ENCODE measurements around the gene GRAP.
"Not testable (repeated sequence)": the region's sequence is repeated elsewhere in the genome, so short reads cannot be mapped to it uniquely, and the experiment has no call there.

Gene GRAP
- long read RNA-seq, result 0 reads

DNA sequence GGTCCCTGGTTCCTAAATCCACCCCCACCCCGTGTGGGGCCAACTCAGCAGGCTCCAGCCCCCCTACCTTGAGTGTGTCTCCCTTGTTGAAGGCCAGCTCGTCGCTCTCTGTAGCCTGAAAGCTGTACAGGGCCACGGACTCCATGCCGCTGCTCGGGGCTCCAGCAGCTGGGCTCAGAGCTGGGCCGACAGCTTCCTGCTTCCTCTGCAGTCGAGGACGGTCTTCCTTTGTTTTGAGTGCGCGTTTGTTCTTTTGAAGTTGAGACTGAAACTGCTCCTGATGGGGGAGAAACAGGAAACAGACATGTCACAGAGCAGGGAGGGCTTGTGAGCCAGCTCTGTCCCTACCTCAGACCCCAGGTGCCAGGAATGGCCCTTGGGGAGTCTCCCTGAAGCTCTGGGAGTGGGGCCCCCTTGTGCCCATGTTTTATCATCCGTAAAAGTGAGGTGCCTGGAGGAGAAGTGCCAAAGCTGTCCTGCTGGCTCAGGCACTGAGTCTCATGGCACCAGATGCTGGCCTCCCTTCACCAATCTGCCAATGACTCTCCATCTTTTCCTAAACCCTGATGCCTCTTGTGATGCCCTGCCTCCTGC, at the start of gene GRAP:
TSS of gene GRAP (minus strand) at position 176 of the 594 bp plus-strand sequence. CDS start at position 145, 31 bp downstream.
- not testable (repeated sequence) for H3K27me3 ChIP-seq (ENCODE audit: insufficient read depth, poor library complexity, severe bottlenecking); H3K27ac ChIP-seq (replicated peaks); H3K4me3 ChIP-seq (replicated peaks; ENCODE audit: insufficient read depth, low read length); DNase-seq (ENCODE audit: low read depth in 1 of 2, low spot score in 1 of 2)

DNA sequence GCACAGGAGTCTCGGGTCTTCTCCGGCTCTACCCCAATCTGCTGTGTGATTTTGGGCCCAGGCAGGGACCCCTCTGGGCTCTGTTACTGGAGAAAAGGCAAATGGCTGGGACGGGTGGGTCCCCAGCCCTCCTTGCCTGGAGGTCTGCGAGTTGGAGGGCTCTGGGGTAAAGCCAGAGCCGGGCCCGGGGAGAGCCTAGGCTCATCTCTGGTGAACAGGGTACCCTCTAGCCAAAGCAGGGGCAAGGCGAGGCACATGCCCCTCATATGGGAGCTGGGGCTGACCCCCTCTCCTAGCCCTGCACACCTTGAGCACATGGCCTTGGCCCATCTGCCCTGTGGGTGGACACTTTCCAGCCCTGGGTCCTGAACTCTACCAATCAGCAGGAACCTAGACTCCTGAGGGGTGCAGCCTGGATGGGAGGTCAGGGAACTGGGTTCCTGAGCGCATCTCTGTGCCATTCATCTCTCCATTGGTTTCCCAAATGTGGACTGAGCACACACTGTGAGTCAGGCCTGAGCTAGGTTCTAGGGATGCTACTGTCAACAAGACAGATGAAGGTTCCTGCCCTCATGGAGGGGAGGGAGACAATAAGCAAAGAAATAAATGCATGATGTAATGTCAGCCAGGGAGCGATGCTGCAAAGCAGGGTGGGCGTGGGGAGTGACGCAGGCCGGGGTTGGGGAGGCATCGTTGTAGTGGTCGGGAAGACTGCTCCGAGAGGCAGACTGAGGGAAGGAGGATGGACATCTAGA, 47.1 kb upstream of the GRAP start:
- DNase-seq (ENCODE audit: low read depth in 1 of 2, low spot score in 1 of 2); H3K27ac ChIP-seq (replicated peaks); H3K27me3 ChIP-seq (ENCODE audit: insufficient read depth, poor library complexity, severe bottlenecking); H3K4me3 ChIP-seq (replicated peaks; ENCODE audit: insufficient read depth, low read length): not testable (repeated sequence)

DNA sequence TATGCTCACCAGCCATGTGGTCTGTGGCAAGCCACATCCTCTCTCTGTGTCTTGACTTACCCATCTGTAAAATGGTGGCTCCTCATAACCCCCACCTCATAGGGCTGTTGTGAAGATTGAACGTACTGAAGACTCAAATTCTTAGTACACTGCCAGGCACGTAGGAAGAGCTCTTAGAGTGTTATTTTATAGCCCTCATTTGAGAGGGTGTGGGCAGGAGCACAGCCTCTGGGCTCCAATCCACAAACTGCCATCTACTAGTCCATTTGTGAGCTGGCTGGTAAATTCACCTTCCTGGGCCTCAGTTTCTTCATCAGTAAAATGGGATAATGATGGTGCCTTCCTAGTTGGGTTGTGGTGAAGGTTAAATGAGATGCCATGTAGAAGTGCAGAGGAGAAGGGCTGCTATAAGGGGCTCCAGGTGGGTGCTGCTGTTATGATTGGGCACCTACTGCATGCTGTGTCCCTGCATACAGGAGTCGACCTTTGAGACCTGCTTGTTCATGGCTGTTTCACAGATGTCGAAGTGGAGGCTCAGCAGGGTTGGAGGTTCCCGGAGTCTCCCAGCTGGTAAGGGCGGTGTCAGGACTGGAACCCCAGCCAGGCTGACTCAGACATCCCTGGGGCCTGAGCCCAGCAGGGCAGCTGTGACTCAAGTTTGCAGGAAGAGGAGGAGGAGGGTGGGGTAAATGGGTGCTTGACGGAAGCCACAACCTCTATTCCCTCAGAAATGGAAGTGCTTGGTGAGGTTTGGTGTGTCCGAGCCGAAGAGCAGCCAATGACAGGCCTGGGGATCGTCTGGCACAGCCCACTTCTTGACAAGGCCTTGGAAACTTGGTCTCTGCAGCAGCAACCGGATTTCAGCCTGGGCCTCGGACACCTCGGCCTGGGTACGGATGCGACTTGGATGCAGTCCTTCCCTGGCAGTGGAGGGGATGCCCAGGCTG, 46.3 kb upstream of the GRAP start:
- not testable (repeated sequence) for H3K27me3 ChIP-seq (ENCODE audit: insufficient read depth, poor library complexity, severe bottlenecking); H3K27ac ChIP-seq (replicated peaks); DNase-seq (ENCODE audit: low read depth in 1 of 2, low spot score in 1 of 2); H3K4me3 ChIP-seq (replicated peaks; ENCODE audit: insufficient read depth, low read length)

DNA sequence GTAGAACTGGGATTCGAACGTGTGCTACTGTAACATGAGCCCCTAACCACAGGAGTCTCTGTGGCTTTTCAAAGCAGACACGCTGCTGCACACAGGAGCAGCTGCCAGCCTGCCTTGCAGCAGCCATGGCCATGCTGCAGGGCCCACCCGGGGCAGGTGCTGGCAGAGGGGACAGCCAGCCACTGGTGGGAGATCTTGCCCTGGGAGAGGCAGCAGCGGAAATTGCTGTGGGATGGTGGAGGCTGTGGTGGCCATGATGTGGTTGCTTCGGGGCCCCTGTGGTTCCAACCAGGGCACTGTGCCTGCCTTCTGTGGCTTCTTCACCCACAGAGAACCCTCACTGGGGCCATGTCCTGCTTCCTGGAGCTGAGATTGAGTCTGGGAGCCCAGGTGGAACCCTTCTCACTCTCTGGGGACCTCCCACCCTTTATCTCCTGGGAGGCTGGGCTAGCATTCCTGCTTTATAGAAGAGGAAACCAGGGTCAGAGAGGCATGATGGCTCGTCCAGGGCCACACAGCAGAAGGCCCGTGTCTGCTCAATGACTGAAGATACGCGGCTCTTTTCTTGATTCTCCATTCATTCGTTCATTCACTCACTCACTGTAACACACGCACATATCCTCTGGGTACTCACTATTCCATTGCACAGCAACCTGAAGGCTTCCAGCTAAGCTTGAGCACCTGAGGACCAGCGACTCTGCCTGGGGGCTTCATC, 43.5 kb upstream of the GRAP start:
- not testable (repeated sequence) for DNase-seq (ENCODE audit: low read depth in 1 of 2, low spot score in 1 of 2); H3K27ac ChIP-seq (replicated peaks); H3K4me3 ChIP-seq (replicated peaks; ENCODE audit: insufficient read depth, low read length); H3K27me3 ChIP-seq (ENCODE audit: insufficient read depth, poor library complexity, severe bottlenecking)

DNA sequence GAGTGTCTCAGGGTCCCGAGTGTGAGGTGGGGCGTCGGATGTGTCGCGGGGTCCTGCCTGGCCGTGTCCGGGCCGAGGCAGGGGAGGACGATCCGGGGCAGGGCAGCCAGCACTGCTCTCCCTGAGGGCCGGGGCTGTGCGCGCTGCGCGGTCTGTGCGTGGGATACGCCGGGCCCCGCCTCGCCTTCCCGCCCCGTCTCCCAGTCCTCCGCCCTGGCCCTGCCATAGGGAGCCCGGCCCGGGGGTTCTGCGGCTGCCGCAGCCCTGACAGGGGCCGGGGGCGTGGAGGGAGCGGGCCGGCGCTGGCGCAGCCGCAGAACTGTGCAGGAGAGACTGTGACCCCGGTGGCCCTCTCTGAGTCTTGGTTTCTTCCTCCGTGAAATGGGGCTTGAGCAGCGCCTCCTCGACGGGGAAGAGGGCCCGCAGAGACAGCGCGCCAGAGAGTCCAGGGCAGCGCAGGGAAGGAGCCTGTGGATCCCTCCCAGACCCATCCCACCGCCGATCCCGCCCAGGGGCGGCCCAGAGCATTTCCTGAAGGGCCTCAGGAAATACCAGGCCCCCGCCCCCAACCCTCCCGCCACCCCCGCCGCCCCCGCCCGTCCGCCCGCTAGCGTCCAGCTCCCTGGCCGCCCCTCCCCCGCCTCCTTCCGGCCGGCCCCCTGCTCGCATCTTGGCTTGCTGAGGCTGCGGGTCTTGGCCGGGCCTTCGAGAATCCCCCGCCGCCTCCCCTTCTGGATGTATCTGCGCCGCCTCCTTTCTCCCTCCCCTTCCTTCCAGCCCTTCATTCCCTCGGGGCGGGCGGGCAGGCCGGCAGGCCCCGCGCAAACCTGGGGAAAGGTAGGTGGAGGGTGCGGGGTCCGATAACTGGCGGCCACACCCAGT, 42.3 kb upstream of the GRAP start:
- not testable (repeated sequence) for DNase-seq (ENCODE audit: low read depth in 1 of 2, low spot score in 1 of 2); H3K27ac ChIP-seq (replicated peaks); H3K27me3 ChIP-seq (ENCODE audit: insufficient read depth, poor library complexity, severe bottlenecking); H3K4me3 ChIP-seq (replicated peaks; ENCODE audit: insufficient read depth, low read length)

DNA sequence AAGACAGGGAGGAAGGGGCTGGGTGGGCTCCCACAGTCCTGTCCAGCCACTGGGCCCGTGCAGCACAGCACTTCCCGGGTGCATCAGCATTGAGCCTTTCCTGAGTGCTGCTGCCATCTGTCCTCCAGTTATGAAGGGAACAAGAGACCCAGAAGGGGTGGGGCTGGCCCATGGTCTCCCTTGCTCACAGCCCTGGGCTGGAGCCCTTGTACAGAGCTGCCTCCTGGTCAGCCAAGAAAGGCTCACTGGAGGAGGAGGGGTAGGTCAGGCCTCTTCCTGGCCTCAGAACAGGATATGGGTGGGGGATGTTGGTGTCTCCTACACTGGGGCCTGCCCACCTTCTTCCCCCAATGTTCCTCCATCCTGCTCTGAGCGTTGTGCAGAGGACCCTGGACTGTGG, 30.6 kb upstream of the GRAP start:
- not testable (repeated sequence) for DNase-seq (ENCODE audit: low read depth in 1 of 2, low spot score in 1 of 2); H3K27ac ChIP-seq (replicated peaks); H3K4me3 ChIP-seq (replicated peaks; ENCODE audit: insufficient read depth, low read length); H3K27me3 ChIP-seq (ENCODE audit: insufficient read depth, poor library complexity, severe bottlenecking)

DNA sequence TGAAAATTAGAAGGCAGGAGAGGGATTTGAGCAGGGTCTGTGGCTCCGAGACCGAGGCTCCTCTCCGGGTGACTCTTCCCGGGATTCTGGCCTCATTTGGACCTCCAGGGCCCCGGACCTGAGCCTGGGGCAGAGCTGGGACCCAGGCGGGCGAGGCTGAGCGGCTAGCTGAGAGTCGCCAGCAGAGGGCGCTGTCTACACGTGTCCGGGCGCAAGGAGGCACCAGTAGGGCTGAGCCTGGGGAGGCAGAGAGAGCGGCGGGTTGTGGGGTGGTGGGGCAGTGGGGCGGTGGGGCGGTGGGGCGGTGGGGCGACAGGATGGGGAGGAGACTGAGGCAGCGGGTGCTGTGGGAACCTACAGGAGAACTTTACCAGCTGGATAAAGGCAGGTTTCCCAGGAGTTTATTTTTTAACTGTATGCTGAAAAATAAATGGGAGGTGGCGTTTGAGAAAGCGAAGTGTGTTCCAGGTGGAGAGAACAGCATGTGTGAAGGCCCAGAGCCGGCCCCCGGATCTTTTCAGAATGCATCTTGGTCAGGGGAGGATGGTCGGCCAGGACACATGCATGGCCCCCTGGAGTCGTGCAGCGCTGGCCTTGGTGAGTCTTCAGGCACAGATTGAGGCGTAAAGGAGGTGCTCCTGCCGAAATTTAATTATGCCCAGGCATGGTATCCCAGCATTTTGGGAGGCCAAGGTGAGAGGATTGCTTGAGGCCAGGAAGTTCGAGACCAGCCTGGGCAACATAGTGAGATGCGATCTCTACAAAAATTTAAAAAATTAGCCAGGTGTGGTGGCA, 29.8 kb upstream of the GRAP start:
- not testable (repeated sequence) for H3K4me3 ChIP-seq (replicated peaks; ENCODE audit: insufficient read depth, low read length); H3K27me3 ChIP-seq (ENCODE audit: insufficient read depth, poor library complexity, severe bottlenecking); H3K27ac ChIP-seq (replicated peaks)
- peak in 1 of 2 experiments; percentile 1 for DNase-seq (ENCODE audit: low read depth in 1 of 2, low spot score in 1 of 2)

DNA sequence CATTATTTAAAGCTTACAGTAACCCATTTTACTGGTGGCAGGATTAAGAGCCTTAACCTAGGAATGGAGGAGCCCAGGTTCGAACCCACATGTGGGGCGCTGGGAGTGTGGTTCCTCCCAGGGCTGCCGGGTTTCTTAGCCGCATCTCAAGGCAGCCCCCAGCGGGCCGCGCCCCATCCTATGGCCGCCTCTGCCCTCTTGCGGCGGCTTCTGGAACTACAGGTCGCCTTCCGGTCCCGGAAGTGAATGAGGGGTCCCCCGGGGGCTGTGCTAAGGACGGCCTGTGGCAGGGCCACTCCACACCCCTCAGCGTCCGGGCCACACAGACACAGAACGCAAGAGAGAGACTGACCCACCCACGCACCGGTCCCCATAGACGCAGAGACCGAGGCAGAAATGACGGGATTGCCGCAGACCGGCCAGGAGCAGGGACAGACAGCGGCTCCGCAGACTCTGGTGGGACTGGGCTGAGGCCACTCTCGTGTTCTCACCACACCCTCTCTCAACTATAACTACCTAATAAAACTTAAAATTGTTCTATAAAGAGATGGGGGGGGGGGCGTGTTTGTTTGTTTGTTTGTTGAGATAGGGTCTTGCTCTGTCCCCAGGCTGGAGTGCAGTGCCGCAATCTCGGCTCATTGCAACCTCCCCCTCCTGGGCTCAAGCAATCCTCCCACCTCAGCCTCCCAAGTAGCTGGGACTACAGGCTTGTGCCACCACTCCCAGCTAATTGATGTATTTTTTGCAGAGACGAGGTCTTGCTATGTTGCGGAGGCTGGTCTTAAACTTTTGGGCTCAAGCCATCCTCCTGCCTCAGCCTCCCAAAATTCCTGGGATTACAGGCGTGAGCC, 23.8 kb upstream of the GRAP start:
- not testable (repeated sequence) for H3K27ac ChIP-seq (replicated peaks); H3K4me3 ChIP-seq (replicated peaks; ENCODE audit: insufficient read depth, low read length); DNase-seq (ENCODE audit: low read depth in 1 of 2, low spot score in 1 of 2)

DNA sequence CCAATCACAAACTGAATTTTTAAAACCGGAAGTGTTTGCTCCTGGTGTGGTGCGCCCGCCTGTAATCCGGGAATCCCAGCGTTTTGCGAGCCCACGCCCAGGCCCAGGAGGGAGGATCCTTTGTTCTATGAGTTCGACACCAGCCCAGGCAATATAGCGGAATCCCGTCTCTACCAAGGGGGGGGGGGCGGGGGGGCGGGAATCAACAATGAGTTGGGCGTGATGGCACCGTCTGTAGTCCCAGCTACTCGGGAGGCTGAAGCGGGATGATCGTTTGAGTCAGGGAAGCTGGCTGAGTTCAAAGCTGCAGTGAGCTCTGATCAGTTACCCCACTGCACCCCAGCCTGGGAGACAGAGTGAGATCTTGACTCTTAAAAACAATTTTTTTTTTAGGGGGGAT, 17.6 kb upstream of the GRAP start:
- H3K27me3 ChIP-seq (ENCODE audit: insufficient read depth, poor library complexity, severe bottlenecking); H3K4me3 ChIP-seq (replicated peaks; ENCODE audit: insufficient read depth, low read length); H3K27ac ChIP-seq (replicated peaks); DNase-seq (ENCODE audit: low read depth in 1 of 2, low spot score in 1 of 2): not testable (repeated sequence)

More for the DNA sequence above, 23.8 kb upstream of the GRAP start:
- H3K27me3 ChIP-seq (ENCODE audit: insufficient read depth, poor library complexity, severe bottlenecking), result not testable (repeated sequence)
